GM11168 (cell line): ENCODE results near the gene RAE1.

Experiments
- in situ Hi-C: fragments of 300-500 bp; cut with MboI; formaldehyde crosslinking; loops from one replicate; pipeline ENCODE4 v1.12.0; 2022; ENCODE audit warnings: low sequenced_read_pairs; ENCODE audit not compliant: unreplicated experiment

Gene RAE1

GRCh38 chr20:57425150-57426013 is 74.3 kb downstream of the RAE1 start:
- in situ Hi-C loops, result no loop called here

- in situ Hi-C loops, result no loop called here
Observed at GRCh38 chr20:57426271-57426689, 75.2 kb downstream of the RAE1 start.

- in situ Hi-C loops, result no loop called here
Observed at GRCh38 chr20:57426831-57427230, 75.8 kb downstream of the RAE1 start.

GRCh38 chr20:57428324-57429158 is 77.5 kb downstream of the RAE1 start:
- in situ Hi-C loops, result no loop called here
